Measurements from ENCODE around the gene MAPK8. TPM values are rescaled to one million over a fixed set of nuclear protein-coding genes. Genes with fewer than 3 reads are reported as not detected.

MAPK8 gene
- total and polyA plus RNA-seq, 9 of the 15 experiments (the other 6 are each of a cell fraction or from before 2014, with no cell fraction given), result 6.4 to 159 (median 71.0) TPM

DNA sequence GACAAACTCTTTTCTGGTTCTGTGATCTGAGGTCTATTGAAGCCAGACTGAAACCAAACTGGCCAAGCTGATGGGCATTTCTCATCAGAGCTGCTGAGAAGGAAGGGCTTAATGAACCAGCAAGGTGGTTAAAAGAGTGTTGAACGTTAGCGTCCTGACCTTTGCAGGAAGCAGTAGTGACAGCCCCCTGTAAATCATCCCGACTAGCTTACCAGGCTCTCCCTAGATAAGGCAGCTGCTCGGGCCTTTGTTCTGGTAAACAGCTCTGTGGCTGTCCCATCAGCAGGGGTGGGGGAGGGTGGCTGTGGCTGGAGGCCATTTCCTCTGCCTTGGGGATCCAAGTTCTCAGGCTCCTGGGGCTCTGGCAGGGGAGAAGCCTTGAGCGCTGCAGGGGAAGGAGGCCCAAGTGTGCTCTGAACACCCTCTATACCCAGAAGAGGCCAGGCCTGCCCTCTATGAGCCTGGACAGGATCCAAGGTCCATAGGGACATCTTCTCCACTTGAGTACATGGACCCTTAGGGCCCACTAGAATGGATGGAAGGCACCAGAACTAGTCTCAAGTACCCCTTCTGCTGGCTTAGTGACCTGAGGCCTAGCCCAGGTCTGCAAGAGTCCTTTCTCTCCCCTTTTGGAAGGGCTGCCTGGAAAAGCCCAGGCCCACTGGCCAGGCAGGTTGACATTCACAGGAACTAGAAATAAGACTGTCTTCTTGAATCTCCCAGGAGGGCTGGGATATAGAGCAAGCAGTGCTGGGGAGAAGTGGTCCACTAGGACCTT, 163.8 kb downstream of the MAPK8 start (continued):
- TF ChIP-seq, protein P1, sequence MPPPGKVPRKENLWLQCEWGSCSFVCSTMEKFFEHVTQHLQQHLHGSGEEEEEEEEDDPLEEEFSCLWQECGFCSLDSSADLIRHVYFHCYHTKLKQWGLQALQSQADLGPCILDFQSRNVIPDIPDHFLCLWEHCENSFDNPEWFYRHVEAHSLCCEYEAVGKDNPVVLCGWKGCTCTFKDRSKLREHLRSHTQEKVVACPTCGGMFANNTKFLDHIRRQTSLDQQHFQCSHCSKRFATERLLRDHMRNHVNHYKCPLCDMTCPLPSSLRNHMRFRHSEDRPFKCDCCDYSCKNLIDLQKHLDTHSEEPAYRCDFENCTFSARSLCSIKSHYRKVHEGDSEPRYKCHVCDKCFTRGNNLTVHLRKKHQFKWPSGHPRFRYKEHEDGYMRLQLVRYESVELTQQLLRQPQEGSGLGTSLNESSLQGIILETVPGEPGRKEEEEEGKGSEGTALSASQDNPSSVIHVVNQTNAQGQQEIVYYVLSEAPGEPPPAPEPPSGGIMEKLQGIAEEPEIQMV (tag; conservative IDR thresholded peaks at IDR 0.05; ENCODE audit: low read depth), result peak; percentile 61
- TF ChIP-seq IFI16 (CRISPR knock-in tag; IDR thresholded peaks at IDR 0.05) (peak; percentile 25), HLTF (IDR thresholded peaks at IDR 0.05) (peak; percentile 55; the same call in 1 of the 2 replicates), ZNF695 (CRISPR knock-in tag; IDR thresholded peaks at IDR 0.05) (no peak), ARID1B (IDR thresholded peaks at IDR 0.05) (peak; percentile 98), HSF4 (CRISPR knock-in tag; IDR thresholded peaks at IDR 0.05; ENCODE audit: borderline replicate concordance) (peak; percentile 82; the same call in 1 of the 2 replicates), ZNF707 (CRISPR knock-in tag; conservative IDR thresholded peaks at IDR 0.05) (peak; percentile 41; the same call in 1 of the 2 replicates), ZNF644 (tag; IDR thresholded peaks at IDR 0.05; ENCODE audit: low read depth) (peak; percentile 88; the same call in 1 of the 2 replicates), BRD4 (IDR thresholded peaks at IDR 0.05) (no peak; the same call in none of the 2 replicates), BCL6 (CRISPR knock-in tag; IDR thresholded peaks at IDR 0.05) (peak; percentile 46; the same call in 1 of the 2 replicates), ZNF212 (CRISPR knock-in tag; IDR thresholded peaks at IDR 0.05) (0 out of 2 replicates have a peak, but pooled peaks have one; percentile 19), NFIC (IDR thresholded peaks at IDR 0.05) (peak; percentile 89), YY1 (IDR thresholded peaks at IDR 0.05; ENCODE audit: borderline replicate concordance in 1 of 3, control insufficient read depth in 1 of 3, extremely low read depth in 1 of 3, insufficient read depth in 3 of 3, insufficient read length in 1 of 3, insufficient replicate concordance in 2 of 3, low read depth in 1 of 3, low read length in 2 of 3) (peak; percentile 45 to 97 (median 90))
- TF ChIP-seq, protein P2, sequence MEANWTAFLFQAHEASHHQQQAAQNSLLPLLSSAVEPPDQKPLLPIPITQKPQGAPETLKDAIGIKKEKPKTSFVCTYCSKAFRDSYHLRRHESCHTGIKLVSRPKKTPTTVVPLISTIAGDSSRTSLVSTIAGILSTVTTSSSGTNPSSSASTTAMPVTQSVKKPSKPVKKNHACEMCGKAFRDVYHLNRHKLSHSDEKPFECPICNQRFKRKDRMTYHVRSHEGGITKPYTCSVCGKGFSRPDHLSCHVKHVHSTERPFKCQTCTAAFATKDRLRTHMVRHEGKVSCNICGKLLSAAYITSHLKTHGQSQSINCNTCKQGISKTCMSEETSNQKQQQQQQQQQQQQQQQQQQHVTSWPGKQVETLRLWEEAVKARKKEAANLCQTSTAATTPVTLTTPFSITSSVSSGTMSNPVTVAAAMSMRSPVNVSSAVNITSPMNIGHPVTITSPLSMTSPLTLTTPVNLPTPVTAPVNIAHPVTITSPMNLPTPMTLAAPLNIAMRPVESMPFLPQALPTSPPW (CRISPR knock-in tag; IDR thresholded peaks at IDR 0.05), result peak; percentile 80
- TF ChIP-seq, protein P3, sequence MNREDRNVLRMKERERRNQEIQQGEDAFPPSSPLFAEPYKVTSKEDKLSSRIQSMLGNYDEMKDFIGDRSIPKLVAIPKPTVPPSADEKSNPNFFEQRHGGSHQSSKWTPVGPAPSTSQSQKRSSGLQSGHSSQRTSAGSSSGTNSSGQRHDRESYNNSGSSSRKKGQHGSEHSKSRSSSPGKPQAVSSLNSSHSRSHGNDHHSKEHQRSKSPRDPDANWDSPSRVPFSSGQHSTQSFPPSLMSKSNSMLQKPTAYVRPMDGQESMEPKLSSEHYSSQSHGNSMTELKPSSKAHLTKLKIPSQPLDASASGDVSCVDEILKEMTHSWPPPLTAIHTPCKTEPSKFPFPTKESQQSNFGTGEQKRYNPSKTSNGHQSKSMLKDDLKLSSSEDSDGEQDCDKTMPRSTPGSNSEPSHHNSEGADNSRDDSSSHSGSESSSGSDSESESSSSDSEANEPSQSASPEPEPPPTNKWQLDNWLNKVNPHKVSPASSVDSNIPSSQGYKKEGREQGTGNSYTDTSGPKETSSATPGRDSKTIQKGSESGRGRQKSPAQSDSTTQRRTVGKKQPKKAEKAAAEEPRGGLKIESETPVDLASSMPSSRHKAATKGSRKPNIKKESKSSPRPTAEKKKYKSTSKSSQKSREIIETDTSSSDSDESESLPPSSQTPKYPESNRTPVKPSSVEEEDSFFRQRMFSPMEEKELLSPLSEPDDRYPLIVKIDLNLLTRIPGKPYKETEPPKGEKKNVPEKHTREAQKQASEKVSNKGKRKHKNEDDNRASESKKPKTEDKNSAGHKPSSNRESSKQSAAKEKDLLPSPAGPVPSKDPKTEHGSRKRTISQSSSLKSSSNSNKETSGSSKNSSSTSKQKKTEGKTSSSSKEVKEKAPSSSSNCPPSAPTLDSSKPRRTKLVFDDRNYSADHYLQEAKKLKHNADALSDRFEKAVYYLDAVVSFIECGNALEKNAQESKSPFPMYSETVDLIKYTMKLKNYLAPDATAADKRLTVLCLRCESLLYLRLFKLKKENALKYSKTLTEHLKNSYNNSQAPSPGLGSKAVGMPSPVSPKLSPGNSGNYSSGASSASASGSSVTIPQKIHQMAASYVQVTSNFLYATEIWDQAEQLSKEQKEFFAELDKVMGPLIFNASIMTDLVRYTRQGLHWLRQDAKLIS (CRISPR knock-in tag; IDR thresholded peaks at IDR 0.05), result peak; percentile 60; the same call in 1 of the 2 replicates
- TF ChIP-seq, protein P4, sequence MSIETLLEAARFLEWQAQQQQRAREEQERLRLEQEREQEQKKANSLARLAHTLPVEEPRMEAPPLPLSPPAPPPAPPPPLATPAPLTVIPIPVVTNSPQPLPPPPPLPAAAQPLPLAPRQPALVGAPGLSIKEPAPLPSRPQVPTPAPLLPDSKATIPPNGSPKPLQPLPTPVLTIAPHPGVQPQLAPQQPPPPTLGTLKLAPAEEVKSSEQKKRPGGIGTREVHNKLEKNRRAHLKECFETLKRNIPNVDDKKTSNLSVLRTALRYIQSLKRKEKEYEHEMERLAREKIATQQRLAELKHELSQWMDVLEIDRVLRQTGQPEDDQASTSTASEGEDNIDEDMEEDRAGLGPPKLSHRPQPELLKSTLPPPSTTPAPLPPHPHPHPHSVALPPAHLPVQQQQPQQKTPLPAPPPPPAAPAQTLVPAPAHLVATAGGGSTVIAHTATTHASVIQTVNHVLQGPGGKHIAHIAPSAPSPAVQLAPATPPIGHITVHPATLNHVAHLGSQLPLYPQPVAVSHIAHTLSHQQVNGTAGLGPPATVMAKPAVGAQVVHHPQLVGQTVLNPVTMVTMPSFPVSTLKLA (conservative IDR thresholded peaks at IDR 0.05), result peak in 1 of 2 experiments; percentile 76; a peak in 2 of 4 replicates

All from K562 (cell line).